Esophagus muscularis mucosa (tissue), 3 donors: ENCODE results near the gene CREM.

ENCODE experiments used
- CTCF ChIP-seq, 3 experiments: fragments of 200-600 bp in 2 of 3; fragments of 450-650 bp in 1 of 3; sonication (generic) in 2 of 3; IDR thresholded peaks; one replicate each; pipeline ENCODE4 v1.5.1; 2017 to 2019; ENCODE audit warnings: antibody characterized with exemption in 3 of 3, mild to moderate bottlenecking in 2 of 3, moderate library complexity in 1 of 3
- POLR2AphosphoS5 ChIP-seq, 2 donors: sonication (generic); formaldehyde crosslinking; IDR thresholded peaks; one replicate each; pipeline ENCODE4 v1.6.1; 2017; ENCODE audit warnings: antibody characterized with exemption in 2 of 2

GRCh38 chr10:35091994-35092790 lies 34.5 kb upstream of the CREM start:
- TF ChIP-seq CTCF (IDR thresholded peaks at IDR 0.05), result no peak
- TF ChIP-seq POLR2AphosphoS5 (IDR thresholded peaks at IDR 0.05), result no peak
